ENCODE data around the gene LIPC.

DNA sequence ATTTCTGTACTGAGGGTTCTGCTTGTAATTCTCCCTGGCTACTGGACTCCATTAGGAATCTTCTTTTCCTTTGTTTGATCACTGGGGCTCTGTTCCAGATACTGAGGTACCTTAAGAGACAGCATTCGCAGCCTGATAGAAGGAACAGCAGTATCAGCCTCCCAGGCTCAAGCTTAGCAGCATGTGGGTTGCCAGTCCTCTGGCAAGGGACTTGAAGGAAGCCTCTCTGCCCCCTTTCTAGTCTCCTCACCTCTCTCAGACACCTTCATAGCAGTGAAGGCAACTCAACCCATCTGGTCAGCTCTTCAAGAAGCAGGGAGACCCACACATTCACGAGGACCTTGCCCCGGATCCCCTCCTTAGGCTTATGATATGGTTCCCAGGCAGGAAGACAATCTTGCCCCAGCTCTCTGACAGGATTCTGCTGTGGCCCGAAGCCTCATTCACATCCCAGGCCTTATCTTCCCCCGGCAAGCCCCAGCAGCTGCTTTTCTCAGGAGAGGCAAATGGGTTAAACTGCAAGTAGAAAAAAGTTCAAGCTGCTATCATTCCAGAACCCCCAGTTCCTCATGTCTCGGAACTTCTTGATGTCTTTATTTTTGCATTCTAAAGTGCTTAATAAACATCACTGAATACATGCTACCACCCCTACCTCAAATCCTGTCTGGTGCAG, 153.1 kb downstream of the LIPC start:
- no peak for TF ChIP-seq POLR2AphosphoS5 (IDR thresholded peaks at IDR 0.05)
- TF ChIP-seq, protein P1, sequence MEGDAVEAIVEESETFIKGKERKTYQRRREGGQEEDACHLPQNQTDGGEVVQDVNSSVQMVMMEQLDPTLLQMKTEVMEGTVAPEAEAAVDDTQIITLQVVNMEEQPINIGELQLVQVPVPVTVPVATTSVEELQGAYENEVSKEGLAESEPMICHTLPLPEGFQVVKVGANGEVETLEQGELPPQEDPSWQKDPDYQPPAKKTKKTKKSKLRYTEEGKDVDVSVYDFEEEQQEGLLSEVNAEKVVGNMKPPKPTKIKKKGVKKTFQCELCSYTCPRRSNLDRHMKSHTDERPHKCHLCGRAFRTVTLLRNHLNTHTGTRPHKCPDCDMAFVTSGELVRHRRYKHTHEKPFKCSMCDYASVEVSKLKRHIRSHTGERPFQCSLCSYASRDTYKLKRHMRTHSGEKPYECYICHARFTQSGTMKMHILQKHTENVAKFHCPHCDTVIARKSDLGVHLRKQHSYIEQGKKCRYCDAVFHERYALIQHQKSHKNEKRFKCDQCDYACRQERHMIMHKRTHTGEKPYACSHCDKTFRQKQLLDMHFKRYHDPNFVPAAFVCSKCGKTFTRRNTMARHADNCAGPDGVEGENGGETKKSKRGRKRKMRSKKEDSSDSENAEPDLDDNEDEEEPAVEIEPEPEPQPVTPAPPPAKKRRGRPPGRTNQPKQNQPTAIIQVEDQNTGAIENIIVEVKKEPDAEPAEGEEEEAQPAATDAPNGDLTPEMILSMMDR (IDR thresholded peaks at IDR 0.05): no peak

Measured in stomach (tissue), 4 donors.